HEK293 (cell line): ENCODE measurements around the gene ENKUR.

Experiments
- FEZF1 ChIP-seq: fragments of 450-650 bp; formaldehyde crosslinking; IDR thresholded peaks from 2 replicates; pipeline ENCODE4 v1.5.1; 2016; ENCODE audit warnings: missing biosample characterization, missing genetic modification characterization
- KLF10 ChIP-seq: fragments of 450-650 bp; IDR thresholded peaks from 2 replicates; pipeline ENCODE4 v1.5.1; 2018; ENCODE audit warnings: missing biosample characterization, mild to moderate bottlenecking, missing genetic modification characterization
- PRDM1 ChIP-seq: fragments of 450-650 bp; formaldehyde crosslinking; IDR thresholded peaks from 2 replicates; pipeline ENCODE4; 2016; ENCODE audit warnings: missing biosample characterization, missing genetic modification characterization
- YY1 ChIP-seq: fragments of 450-650 bp; formaldehyde crosslinking; IDR thresholded peaks from 2 replicates; pipeline ENCODE4 v1.5.1; 2018; ENCODE audit warnings: missing biosample characterization, missing genetic modification characterization
- ZBTB1 ChIP-seq: fragments of 450-650 bp; formaldehyde crosslinking; IDR thresholded peaks from 2 replicates; pipeline ENCODE4 v1.5.1; 2016; ENCODE audit warnings: missing biosample characterization, missing genetic modification characterization
- ZNF350 ChIP-seq: fragments of 450-650 bp; formaldehyde crosslinking; IDR thresholded peaks from 2 replicates; pipeline ENCODE4 v1.5.0; 2017; ENCODE audit warnings: missing biosample characterization, mild to moderate bottlenecking, missing genetic modification characterization
- ZNF707 ChIP-seq: fragments of 450-650 bp; formaldehyde crosslinking; IDR thresholded peaks from 2 replicates; pipeline ENCODE4 v1.5.1; 2016; ENCODE audit warnings: missing biosample characterization, missing genetic modification characterization
- ZNF830 ChIP-seq: fragments of 450-650 bp; IDR thresholded peaks from 2 replicates; pipeline ENCODE4 v1.5.0; 2018; ENCODE audit warnings: missing biosample characterization, missing genetic modification characterization, low read depth, mild to moderate bottlenecking, moderate library complexity
- TF ChIP-seq, protein P1 (sequence below): fragments of 450-650 bp; formaldehyde crosslinking; IDR thresholded peaks from 2 replicates; pipeline ENCODE4 v1.5.1; 2016; ENCODE audit warnings: missing biosample characterization, missing genetic modification characterization
- TF ChIP-seq, protein P2 (sequence below): fragments of 450-650 bp; formaldehyde crosslinking; IDR thresholded peaks from 2 replicates; pipeline ENCODE4 v1.5.1; 2016; ENCODE audit warnings: missing biosample characterization, missing genetic modification characterization
- TF ChIP-seq, protein P3 (sequence below): sonication (generic); formaldehyde crosslinking; IDR thresholded peaks from 2 replicates; pipeline ENCODE4 v1.8.1; 2022; ENCODE audit warnings: mild to moderate bottlenecking, moderate library complexity, missing genetic modification reagents

GRCh38 chr10:24958721-24959381, 57.1 kb downstream of the ENKUR start:
- TF ChIP-seq ZNF707 = no peak
- TF ChIP-seq, protein P1, sequence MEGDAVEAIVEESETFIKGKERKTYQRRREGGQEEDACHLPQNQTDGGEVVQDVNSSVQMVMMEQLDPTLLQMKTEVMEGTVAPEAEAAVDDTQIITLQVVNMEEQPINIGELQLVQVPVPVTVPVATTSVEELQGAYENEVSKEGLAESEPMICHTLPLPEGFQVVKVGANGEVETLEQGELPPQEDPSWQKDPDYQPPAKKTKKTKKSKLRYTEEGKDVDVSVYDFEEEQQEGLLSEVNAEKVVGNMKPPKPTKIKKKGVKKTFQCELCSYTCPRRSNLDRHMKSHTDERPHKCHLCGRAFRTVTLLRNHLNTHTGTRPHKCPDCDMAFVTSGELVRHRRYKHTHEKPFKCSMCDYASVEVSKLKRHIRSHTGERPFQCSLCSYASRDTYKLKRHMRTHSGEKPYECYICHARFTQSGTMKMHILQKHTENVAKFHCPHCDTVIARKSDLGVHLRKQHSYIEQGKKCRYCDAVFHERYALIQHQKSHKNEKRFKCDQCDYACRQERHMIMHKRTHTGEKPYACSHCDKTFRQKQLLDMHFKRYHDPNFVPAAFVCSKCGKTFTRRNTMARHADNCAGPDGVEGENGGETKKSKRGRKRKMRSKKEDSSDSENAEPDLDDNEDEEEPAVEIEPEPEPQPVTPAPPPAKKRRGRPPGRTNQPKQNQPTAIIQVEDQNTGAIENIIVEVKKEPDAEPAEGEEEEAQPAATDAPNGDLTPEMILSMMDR (tag by site-specific recombination) = no peak
- no peak for TF ChIP-seq YY1 (tag by site-specific recombination)
- no peak for TF ChIP-seq ZNF350
- no peak for TF ChIP-seq FEZF1 (tag by site-specific recombination)
- TF ChIP-seq, protein P2, sequence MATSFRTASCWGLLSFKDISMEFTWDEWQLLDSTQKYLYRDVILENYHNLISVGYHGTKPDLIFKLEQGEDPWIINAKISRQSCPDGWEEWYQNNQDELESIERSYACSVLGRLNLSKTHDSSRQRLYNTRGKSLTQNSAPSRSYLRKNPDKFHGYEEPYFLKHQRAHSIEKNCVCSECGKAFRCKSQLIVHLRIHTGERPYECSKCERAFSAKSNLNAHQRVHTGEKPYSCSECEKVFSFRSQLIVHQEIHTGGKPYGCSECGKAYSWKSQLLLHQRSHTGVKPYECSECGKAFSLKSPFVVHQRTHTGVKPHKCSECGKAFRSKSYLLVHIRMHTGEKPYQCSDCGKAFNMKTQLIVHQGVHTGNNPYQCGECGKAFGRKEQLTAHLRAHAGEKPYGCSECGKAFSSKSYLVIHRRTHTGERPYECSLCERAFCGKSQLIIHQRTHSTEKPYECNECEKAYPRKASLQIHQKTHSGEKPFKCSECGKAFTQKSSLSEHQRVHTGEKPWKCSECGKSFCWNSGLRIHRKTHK = no peak
- TF ChIP-seq, protein P3, sequence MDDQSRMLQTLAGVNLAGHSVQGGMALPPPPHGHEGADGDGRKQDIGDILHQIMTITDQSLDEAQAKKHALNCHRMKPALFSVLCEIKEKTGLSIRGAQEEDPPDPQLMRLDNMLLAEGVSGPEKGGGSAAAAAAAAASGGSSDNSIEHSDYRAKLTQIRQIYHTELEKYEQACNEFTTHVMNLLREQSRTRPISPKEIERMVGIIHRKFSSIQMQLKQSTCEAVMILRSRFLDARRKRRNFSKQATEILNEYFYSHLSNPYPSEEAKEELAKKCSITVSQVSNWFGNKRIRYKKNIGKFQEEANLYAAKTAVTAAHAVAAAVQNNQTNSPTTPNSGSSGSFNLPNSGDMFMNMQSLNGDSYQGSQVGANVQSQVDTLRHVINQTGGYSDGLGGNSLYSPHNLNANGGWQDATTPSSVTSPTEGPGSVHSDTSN = no peak
- TF ChIP-seq ZNF830 (tag by site-specific recombination) = no peak
- no peak for TF ChIP-seq PRDM1 (tag by site-specific recombination)
- TF ChIP-seq KLF10 (tag by site-specific recombination) = no peak
- no peak for TF ChIP-seq ZBTB1 (tag by site-specific recombination)
